NB4 (cell line): ENCODE data around the gene C14orf132.

Experiments used
- MAX ChIP-seq: IDR thresholded peaks from 2 replicates; pipeline ENCODE4 v1.6.1; 2011; ENCODE audit warnings: low read depth, low read length
- MYC ChIP-seq: IDR thresholded peaks from 2 replicates; pipeline ENCODE4 v1.6.1; 2011; ENCODE audit warnings: low read depth, low read length
- POLR2A ChIP-seq: IDR thresholded peaks from 2 replicates; pipeline ENCODE4 v1.6.1; 2011; ENCODE audit warnings: mild to moderate bottlenecking; ENCODE audit not compliant: insufficient read length; ENCODE audit errors: extremely low read depth
- TF ChIP-seq, protein P1 (sequence below): IDR thresholded peaks from one replicate; pipeline ENCODE4 v1.5.1; 2012; ENCODE audit warnings: low read depth, low read length

GRCh38 chr14:96112032-96112431, 72.9 kb downstream of the C14orf132 start:
- TF ChIP-seq MAX (no peak), POLR2A (no peak), MYC (no peak)
- TF ChIP-seq, protein P1, sequence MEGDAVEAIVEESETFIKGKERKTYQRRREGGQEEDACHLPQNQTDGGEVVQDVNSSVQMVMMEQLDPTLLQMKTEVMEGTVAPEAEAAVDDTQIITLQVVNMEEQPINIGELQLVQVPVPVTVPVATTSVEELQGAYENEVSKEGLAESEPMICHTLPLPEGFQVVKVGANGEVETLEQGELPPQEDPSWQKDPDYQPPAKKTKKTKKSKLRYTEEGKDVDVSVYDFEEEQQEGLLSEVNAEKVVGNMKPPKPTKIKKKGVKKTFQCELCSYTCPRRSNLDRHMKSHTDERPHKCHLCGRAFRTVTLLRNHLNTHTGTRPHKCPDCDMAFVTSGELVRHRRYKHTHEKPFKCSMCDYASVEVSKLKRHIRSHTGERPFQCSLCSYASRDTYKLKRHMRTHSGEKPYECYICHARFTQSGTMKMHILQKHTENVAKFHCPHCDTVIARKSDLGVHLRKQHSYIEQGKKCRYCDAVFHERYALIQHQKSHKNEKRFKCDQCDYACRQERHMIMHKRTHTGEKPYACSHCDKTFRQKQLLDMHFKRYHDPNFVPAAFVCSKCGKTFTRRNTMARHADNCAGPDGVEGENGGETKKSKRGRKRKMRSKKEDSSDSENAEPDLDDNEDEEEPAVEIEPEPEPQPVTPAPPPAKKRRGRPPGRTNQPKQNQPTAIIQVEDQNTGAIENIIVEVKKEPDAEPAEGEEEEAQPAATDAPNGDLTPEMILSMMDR, result no peak
